ENCODE data around the gene FAM222A.

DNA sequence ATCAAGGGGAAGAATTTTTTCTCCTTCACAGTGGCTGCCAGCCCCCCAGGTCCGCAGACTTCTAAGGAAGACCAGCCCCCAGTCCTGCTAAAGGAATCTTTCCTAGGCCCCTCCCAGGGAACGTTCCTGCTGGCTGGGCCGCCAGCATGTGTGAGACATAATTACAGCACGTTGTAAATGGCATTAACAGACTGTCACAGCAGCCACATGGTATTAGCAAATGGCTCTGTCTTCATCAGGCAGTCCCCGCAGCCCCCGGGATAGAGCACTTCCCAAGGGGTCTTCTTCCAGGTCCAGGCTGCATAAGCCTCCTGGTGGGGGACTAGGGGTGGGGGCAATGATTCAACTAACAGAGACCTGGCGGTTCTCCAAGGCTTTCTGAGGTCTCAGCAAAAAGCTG is 34.9 kb upstream of the FAM222A start:
- TF ChIP-seq EZH2 (IDR thresholded peaks at IDR 0.05) (no peak), FOXP2 (optimal IDR thresholded peaks at IDR 0.05; ENCODE audit: control extremely low read depth, extremely low read length, insufficient read depth) (no peak), POLR2AphosphoS5 (IDR thresholded peaks at IDR 0.05; ENCODE audit: borderline replicate concordance, low read depth, low read length) (no peak)
